Measurements from ENCODE around the gene THBS3. TPM values are rescaled to one million over a fixed set of nuclear protein-coding genes. Genes with fewer than 3 reads are reported as not detected.
"Not testable (repeated sequence)": the region's sequence is repeated elsewhere in the genome, so short reads cannot be mapped to it uniquely, and the experiment has no call there.

THBS3 gene
- total RNA-seq, 2 donors from 2014 or later: 10.9 to 11.2 TPM

DNA sequence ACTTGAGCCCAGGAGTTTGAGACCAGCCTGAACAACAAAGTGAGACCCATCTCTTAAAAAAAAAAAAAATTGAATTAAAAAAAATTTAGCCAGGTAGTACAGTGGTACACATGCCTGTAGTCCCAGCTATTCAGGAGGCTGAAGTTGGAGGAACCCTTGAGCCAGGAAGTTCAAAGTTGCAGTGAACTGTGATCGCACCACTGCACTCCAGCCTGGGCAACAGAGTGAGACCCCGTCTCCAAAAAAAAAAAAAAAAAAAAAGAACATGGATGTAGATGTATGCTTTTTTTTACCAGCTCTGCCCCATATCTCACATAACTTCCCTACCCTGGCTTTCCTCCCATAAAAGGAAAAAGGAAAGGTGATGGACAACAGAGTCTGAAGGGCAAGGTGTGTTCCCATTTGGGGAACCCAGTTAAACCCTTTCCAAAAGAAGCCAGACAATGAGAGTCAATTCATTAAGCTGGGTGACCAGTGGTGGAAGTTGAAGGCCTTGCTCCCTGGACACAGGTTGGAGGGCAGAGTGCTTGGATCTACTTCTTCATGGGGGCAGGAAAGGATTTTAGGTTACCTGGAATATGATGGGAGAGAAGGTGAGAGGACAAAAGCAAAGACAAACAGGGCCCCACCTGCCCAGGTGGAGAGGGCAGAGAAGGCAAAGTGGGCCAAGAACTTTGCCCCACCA lies 37.5 kb downstream of the THBS3 start:
- H3K36me3 ChIP-seq: peaks cover 16% of the 10 kb centered on the region
- peak; percentile 38 for DNase-seq (ENCODE audit: low spot score)
- H3K4me3 ChIP-seq: no peak overlapping the region
- H3K9me3 ChIP-seq: no peaks in the 10 kb centered on the region
- peaks cover 0 to 44% of the 10 kb centered on the region in 2 donors for H3K4me1 ChIP-seq
- TF ChIP-seq, protein P1, sequence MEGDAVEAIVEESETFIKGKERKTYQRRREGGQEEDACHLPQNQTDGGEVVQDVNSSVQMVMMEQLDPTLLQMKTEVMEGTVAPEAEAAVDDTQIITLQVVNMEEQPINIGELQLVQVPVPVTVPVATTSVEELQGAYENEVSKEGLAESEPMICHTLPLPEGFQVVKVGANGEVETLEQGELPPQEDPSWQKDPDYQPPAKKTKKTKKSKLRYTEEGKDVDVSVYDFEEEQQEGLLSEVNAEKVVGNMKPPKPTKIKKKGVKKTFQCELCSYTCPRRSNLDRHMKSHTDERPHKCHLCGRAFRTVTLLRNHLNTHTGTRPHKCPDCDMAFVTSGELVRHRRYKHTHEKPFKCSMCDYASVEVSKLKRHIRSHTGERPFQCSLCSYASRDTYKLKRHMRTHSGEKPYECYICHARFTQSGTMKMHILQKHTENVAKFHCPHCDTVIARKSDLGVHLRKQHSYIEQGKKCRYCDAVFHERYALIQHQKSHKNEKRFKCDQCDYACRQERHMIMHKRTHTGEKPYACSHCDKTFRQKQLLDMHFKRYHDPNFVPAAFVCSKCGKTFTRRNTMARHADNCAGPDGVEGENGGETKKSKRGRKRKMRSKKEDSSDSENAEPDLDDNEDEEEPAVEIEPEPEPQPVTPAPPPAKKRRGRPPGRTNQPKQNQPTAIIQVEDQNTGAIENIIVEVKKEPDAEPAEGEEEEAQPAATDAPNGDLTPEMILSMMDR (IDR thresholded peaks at IDR 0.05): no peak
- no peak overlapping the region for H3K27ac ChIP-seq
- H3K27me3 ChIP-seq: peaks cover 0 to 8% of the 10 kb centered on the region in 2 donors

DNA sequence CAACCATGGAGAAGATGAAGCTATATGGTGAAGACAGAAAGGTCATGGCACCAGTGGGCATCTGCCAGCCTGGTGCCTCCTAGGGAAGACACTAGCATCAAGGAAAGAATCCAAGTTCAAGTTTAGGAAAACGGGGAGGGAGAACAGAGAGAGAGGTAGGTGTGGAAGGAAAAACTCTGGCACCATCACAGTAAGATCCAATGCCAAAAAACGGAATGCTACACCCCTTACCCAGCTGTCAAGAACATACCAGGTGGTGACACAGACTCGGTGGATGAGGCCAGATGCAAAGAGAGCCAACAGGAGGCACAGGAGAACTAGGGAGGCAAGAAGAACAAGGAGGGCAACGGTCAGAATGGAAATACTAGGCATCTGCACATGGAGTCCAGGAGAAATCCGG lies 38.2 kb downstream of the THBS3 start:
- Histone ChIP-seq H3K4me3 (no peak overlapping the region), H3K27me3 (peaks cover 0 to 8% of the 10 kb centered on the region in 2 donors), H3K4me1 (peaks cover 0 to 44% of the 10 kb centered on the region in 2 donors), H3K27ac (no peak overlapping the region), H3K9me3 (no peaks in the 10 kb centered on the region), H3K36me3 (peaks cover 16% of the 10 kb centered on the region)
- DNase-seq (ENCODE audit: low spot score): no peak
- TF ChIP-seq, protein P1 (IDR thresholded peaks at IDR 0.05): no peak

DNA sequence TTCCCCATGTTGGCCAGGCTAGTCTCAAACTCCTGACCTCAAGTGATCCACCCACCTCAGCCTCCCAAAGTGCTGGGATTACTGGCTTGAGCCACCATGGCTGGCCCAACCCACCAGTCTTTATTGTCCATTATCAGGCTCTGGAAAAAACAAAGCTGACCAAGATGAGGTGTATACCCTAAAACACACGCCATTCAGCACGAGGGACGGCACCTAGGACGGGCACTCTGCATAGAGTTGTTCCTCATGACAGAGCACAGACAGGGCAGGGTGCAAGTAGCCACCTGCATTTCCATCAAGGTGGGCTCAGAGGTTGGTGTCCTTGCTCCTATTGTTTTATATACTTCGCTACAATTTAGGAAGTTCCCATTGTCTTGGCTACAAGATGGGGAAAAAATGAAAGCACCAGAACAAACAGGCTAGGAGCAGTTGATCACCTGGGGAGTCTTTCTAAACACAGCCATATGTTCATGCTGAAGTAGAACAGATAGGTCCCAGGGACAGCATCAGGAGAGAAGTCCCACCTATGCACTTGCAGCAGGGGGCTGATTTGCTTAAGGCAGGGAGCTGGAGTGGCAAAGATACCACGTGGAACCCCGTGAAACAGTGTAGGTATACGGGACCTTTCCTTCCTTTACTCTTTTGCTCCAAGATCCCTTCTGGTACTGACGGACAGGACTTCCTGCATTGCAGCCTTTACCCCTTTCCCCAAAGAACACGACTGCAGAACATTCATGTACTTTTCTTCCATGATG lies 39.1 kb downstream of the THBS3 start:
- TF ChIP-seq, protein P1 (IDR thresholded peaks at IDR 0.05): no peak
- Histone ChIP-seq H3K36me3 (peaks cover 16% of the 10 kb centered on the region), H3K9me3 (no peaks in the 10 kb centered on the region), H3K27ac (no peak overlapping the region), H3K27me3 (no peaks in the 10 kb centered on the region), H3K4me3 (no peak overlapping the region), H3K4me1 (peaks cover 0 to 38% of the 10 kb centered on the region in 2 donors)
- no peak for DNase-seq (ENCODE audit: low spot score)

DNA sequence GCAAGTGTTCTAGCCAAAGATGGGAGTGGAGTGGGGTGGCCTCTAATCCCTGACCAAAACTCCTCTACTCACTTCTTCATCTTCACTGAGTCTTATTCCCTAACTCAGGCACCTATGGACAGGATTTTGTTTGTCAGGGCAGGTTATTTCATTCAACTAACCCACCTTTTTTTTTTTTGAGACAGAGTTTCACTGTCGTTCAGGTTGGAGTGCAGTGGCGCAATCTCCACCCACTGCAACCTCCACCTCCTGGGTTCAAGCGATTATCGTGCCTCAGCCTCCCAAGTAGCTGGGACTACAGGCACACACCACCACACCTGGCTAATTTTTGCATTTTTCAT lies 39.6 kb downstream of the THBS3 start:
- Histone ChIP-seq H3K4me1 (peaks cover 0 to 34% of the 10 kb centered on the region in 2 donors), H3K27ac (peak overlapping the region in 1 of 2 donors; percentile 53), H3K36me3 (peaks cover 16% of the 10 kb centered on the region)
- H3K4me3 ChIP-seq; H3K9me3 ChIP-seq; H3K27me3 ChIP-seq; DNase-seq (ENCODE audit: low spot score): not testable (repeated sequence)

DNA sequence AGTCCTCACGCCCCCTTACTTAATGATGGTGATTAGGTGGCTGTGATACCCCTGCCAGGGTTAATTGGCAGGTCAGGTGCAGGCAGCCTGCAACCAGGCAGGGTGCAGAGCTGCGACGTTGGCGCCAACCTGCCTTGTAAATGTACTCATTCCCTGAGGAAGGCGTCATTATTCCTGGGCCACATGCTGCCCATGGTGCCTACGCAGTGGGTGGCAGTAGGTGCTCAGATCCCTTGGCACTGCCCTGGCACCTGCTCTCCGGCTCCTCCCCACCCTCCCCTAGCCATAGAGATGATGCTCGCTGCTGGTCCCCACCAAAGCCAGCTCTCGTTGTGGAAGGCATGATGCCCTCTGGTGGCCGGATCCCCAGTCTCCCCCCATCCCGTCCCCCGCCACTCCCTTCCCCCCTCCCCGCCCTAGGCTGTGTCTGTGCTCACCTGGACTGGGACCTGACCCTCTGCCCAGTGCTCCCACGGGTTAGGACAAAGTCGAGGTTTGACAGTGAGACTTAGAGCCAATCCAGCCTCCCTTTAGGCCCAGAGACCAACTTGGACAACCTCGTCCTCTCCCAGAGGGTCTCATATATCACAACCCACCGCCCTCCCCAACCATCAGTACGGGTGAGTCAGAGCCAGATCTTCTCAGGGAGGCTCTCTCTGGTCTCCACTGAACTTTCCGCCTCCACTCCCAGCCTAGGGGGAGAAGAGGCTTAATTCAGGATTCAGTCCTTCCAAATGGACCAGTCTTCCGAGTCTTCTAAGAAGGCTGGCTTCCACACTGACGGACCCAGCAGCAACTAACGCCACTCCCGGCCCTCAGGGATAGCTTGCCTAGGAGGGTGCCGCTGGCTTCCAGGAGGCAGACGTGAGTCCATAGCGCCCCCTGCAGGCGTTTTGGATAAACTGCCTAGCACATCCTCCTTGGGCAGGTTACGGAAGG lies 40.3 kb downstream of the THBS3 start:
- H3K4me1 ChIP-seq: peaks cover 0 to 31% of the 10 kb centered on the region in 2 donors
- peak overlapping the region; percentile 53 to 60 for H3K27ac ChIP-seq
- DNase-seq (ENCODE audit: low spot score): peak; percentile 89
- peaks cover 16% of the 10 kb centered on the region for H3K36me3 ChIP-seq
- no peaks in the 10 kb centered on the region for H3K27me3 ChIP-seq
- H3K4me3 ChIP-seq: peak overlapping the region in 1 of 2 donors; percentile 25
- H3K9me3 ChIP-seq: no peaks in the 10 kb centered on the region
- TF ChIP-seq, protein P1 (IDR thresholded peaks at IDR 0.05): peak; percentile 75 to 89
